ENCODE data around the gene RFTN2. TPM values are rescaled to one million over a fixed set of nuclear protein-coding genes. Genes with fewer than 3 reads are reported as not detected.
A peak's percentile ranks its signal among the peaks of the same experiment; 100 is the strongest.
"Not testable (repeated sequence)": the region's sequence is repeated elsewhere in the genome, so short reads cannot be mapped to it uniquely, and the experiment has no call there.

Gene RFTN2
- total RNA-seq, 2 donors from 2014 or later = not detected

- Mint-ChIP-seq H3K4me1 (ENCODE audit: low read depth) (no peaks in the 10 kb centered on the region), H3K27ac (no peak overlapping the region), H3K9me3 (peaks cover 5 to 12% of the 10 kb centered on the region in 2 donors), H3K4me3 (no peak overlapping the region), H3K27me3 (ENCODE audit: low read depth) (peaks cover 16% of the 10 kb centered on the region), H3K36me3 (ENCODE audit: insufficient read depth in 2 of 2) (peaks cover 7 to 11% of the 10 kb centered on the region in 2 donors)
- no peak for DNase-seq
- ATAC-seq (replicated peaks in 1 of 2) = no peak
These were observed 6.3 kb downstream of the RFTN2 start for GRCh38 chr2:197669077-197669476.

GRCh38 chr2:197668296-197668695 lies 7.1 kb downstream of the RFTN2 start:
- Mint-ChIP-seq H3K27me3 (ENCODE audit: low read depth) (peaks cover 16% of the 10 kb centered on the region), H3K27ac (no peak overlapping the region), H3K4me1 (ENCODE audit: low read depth) (no peaks in the 10 kb centered on the region), H3K36me3 (ENCODE audit: insufficient read depth in 2 of 2) (peaks cover 7 to 11% of the 10 kb centered on the region in 2 donors), H3K4me3 (no peak overlapping the region), H3K9me3 (peaks cover 5 to 12% of the 10 kb centered on the region in 2 donors)
- DNase-seq (no peak), ATAC-seq (replicated peaks in 1 of 2) (no peak)

- Mint-ChIP-seq H3K27me3 (ENCODE audit: low read depth) (peaks cover 7% of the 10 kb centered on the region), H3K4me3 (no peak overlapping the region), H3K4me1 (ENCODE audit: low read depth) (no peaks in the 10 kb centered on the region), H3K27ac (no peak overlapping the region), H3K36me3 (ENCODE audit: insufficient read depth in 2 of 2) (peaks cover 7 to 11% of the 10 kb centered on the region in 2 donors), H3K9me3 (peaks cover 5 to 14% of the 10 kb centered on the region in 2 donors)
- DNase-seq = no peak
- ATAC-seq (replicated peaks in 1 of 2) = no peak
These were observed 9.1 kb downstream of the RFTN2 start for GRCh38 chr2:197666277-197666676.

GRCh38 chr2:197661626-197662025 lies 13.8 kb downstream of the RFTN2 start:
- H3K9me3 Mint-ChIP-seq = peaks cover 4 to 7% of the 10 kb centered on the region in 2 donors
- no peak for ATAC-seq (replicated peaks in 1 of 2)
- DNase-seq = no peak
- H3K27me3 Mint-ChIP-seq (ENCODE audit: low read depth) = no peaks in the 10 kb centered on the region
- no peaks in the 10 kb centered on the region for H3K4me1 Mint-ChIP-seq (ENCODE audit: low read depth)
- no peak overlapping the region for H3K4me3 Mint-ChIP-seq
- H3K27ac Mint-ChIP-seq = peak overlapping the region; percentile 56
- H3K36me3 Mint-ChIP-seq (ENCODE audit: insufficient read depth in 2 of 2) = peaks cover 3 to 4% of the 10 kb centered on the region in 2 donors

GRCh38 chr2:197657562-197657961 lies 17.8 kb downstream of the RFTN2 start:
- Mint-ChIP-seq H3K36me3 (ENCODE audit: insufficient read depth in 2 of 2) (no peaks in the 10 kb centered on the region), H3K4me3 (no peak overlapping the region), H3K27ac (no peak overlapping the region), H3K4me1 (ENCODE audit: low read depth) (no peaks in the 10 kb centered on the region), H3K9me3 (peaks cover 0 to 2% of the 10 kb centered on the region in 2 donors), H3K27me3 (ENCODE audit: low read depth) (no peaks in the 10 kb centered on the region)
- ATAC-seq (replicated peaks in 1 of 2) (no peak), DNase-seq (no peak)

- no peaks in the 10 kb centered on the region for H3K27me3 Mint-ChIP-seq (ENCODE audit: low read depth)
- H3K36me3 Mint-ChIP-seq (ENCODE audit: insufficient read depth in 2 of 2) = no peaks in the 10 kb centered on the region
- H3K27ac Mint-ChIP-seq = no peak overlapping the region
- no peak overlapping the region for H3K4me3 Mint-ChIP-seq
- no peaks in the 10 kb centered on the region for H3K4me1 Mint-ChIP-seq (ENCODE audit: low read depth)
- ATAC-seq (replicated peaks in 1 of 2) (no peak), DNase-seq (no peak)
- H3K9me3 Mint-ChIP-seq = peaks cover 0 to 1% of the 10 kb centered on the region in 2 donors
These were observed 27.3 kb downstream of the RFTN2 start for GRCh38 chr2:197647961-197648690.

GRCh38 chr2:197641666-197642065 lies 33.7 kb downstream of the RFTN2 start:
- no peak for DNase-seq
- Mint-ChIP-seq H3K9me3 (no peaks in the 10 kb centered on the region), H3K27ac (no peak overlapping the region), H3K36me3 (ENCODE audit: insufficient read depth in 2 of 2) (no peaks in the 10 kb centered on the region), H3K4me1 (ENCODE audit: low read depth) (no peaks in the 10 kb centered on the region), H3K27me3 (ENCODE audit: low read depth) (no peaks in the 10 kb centered on the region), H3K4me3 (no peak overlapping the region)
- ATAC-seq (replicated peaks in 1 of 2) = no peak

GRCh38 chr2:197640571-197641122 lies 34.7 kb downstream of the RFTN2 start:
- H3K4me3 Mint-ChIP-seq = peak overlapping the region in 1 of 2 donors; percentile 18
- H3K9me3 Mint-ChIP-seq; ATAC-seq (replicated peaks in 1 of 2); H3K4me1 Mint-ChIP-seq (ENCODE audit: low read depth); H3K27me3 Mint-ChIP-seq (ENCODE audit: low read depth); H3K27ac Mint-ChIP-seq; DNase-seq; H3K36me3 Mint-ChIP-seq (ENCODE audit: insufficient read depth in 2 of 2): not testable (repeated sequence)

- no peak for ATAC-seq (replicated peaks in 1 of 2)
- Mint-ChIP-seq H3K4me3 (no peak overlapping the region), H3K27me3 (ENCODE audit: low read depth) (peaks cover 4% of the 10 kb centered on the region), H3K27ac (no peak overlapping the region), H3K4me1 (ENCODE audit: low read depth) (peaks cover 4% of the 10 kb centered on the region), H3K36me3 (ENCODE audit: insufficient read depth in 2 of 2) (no peaks in the 10 kb centered on the region), H3K9me3 (peaks cover 7 to 13% of the 10 kb centered on the region in 2 donors)
- no peak for DNase-seq
These were observed 42.2 kb downstream of the RFTN2 start for GRCh38 chr2:197633109-197633657.

GRCh38 chr2:197628043-197628500 lies 47.3 kb downstream of the RFTN2 start:
- H3K9me3 Mint-ChIP-seq = peaks cover 7 to 13% of the 10 kb centered on the region in 2 donors
- ATAC-seq (replicated peaks in 1 of 2) (peak in 1 of 2 donors; percentile 19), DNase-seq (no peak)
- H3K36me3 Mint-ChIP-seq (ENCODE audit: insufficient read depth in 2 of 2) = no peaks in the 10 kb centered on the region
- H3K27me3 Mint-ChIP-seq (ENCODE audit: low read depth) = peaks cover 5% of the 10 kb centered on the region
- no peak overlapping the region for H3K4me3 Mint-ChIP-seq
- no peak overlapping the region for H3K27ac Mint-ChIP-seq
- H3K4me1 Mint-ChIP-seq (ENCODE audit: low read depth) = peaks cover 5% of the 10 kb centered on the region

- ATAC-seq (replicated peaks in 1 of 2) = no peak
- Mint-ChIP-seq H3K27me3 (ENCODE audit: low read depth) (peaks cover 5% of the 10 kb centered on the region), H3K4me3 (no peak overlapping the region), H3K4me1 (ENCODE audit: low read depth) (peaks cover 5% of the 10 kb centered on the region), H3K9me3 (peaks cover under 1 to 7% of the 10 kb centered on the region in 2 donors), H3K27ac (no peak overlapping the region), H3K36me3 (ENCODE audit: insufficient read depth in 2 of 2) (no peaks in the 10 kb centered on the region)
- DNase-seq = no peak
These were observed 48.3 kb downstream of the RFTN2 start for GRCh38 chr2:197626965-197627625.

GRCh38 chr2:197620133-197620532 lies 55.3 kb downstream of the RFTN2 start:
- no peak for ATAC-seq (replicated peaks in 1 of 2)
- Mint-ChIP-seq H3K27me3 (ENCODE audit: low read depth) (no peaks in the 10 kb centered on the region), H3K9me3 (no peaks in the 10 kb centered on the region), H3K27ac (no peak overlapping the region), H3K4me1 (ENCODE audit: low read depth) (no peaks in the 10 kb centered on the region), H3K4me3 (no peak overlapping the region), H3K36me3 (ENCODE audit: insufficient read depth in 2 of 2) (no peaks in the 10 kb centered on the region)
- no peak for DNase-seq

- H3K9me3 Mint-ChIP-seq = no peaks in the 10 kb centered on the region
- DNase-seq (no peak), ATAC-seq (replicated peaks in 1 of 2) (peak in 1 of 2 donors; percentile 47)
- peaks cover 5% of the 10 kb centered on the region for H3K27me3 Mint-ChIP-seq (ENCODE audit: low read depth)
- no peak overlapping the region for H3K27ac Mint-ChIP-seq
- no peaks in the 10 kb centered on the region for H3K4me1 Mint-ChIP-seq (ENCODE audit: low read depth)
- H3K36me3 Mint-ChIP-seq (ENCODE audit: insufficient read depth in 2 of 2) = peaks cover under 1 to 4% of the 10 kb centered on the region in 2 donors
- no peak overlapping the region for H3K4me3 Mint-ChIP-seq
These were observed 60.3 kb downstream of the RFTN2 start for GRCh38 chr2:197615016-197615652.
